HepG2 (cell line): Measurements from ENCODE around the gene WDR20. TPM values are rescaled to one million over a fixed set of nuclear protein-coding genes. Genes with fewer than 3 reads are reported as not detected.

ENCODE experiments used
- ATAC-seq: fragments of 200-7000 bp; cut with Tn5 transposase; 3 replicates; pipeline ENCODE4 v1.9.1; 2020; ENCODE audit warnings: mild to moderate bottlenecking, moderate library complexity
- BruUV-seq: library from RNA; stranded (reverse); fragments of 400-500 nt; replicated peaks from 2 replicates; lab custom pipeline; 2021; lab: Mats Ljungman, UMichigan
- CTCF ChIA-PET: fragments of 300-600 bp; formaldehyde crosslinking; extraction: SDS; loops from one replicate; lab custom pipeline; 2021; ENCODE audit warnings: low total read pairs, inconsistent platforms, low intra/inter-chr PET ratio; lab: Yijun Ruan, JAX
- POLR2A ChIA-PET: fragments of 350-600 bp; sonication (Branson Sonifier 250); formaldehyde crosslinking; loops from one replicate; lab custom pipeline; 2020; ENCODE audit warnings: antibody characterized with exemption, inconsistent platforms; lab: Yijun Ruan, JAX
- DNase-seq: peaks from one replicate; pipeline ENCODE4 v3.0.0-alpha.2; 2015; ENCODE audit warnings: low spot score
- FAIRE-seq: peaks from 3 replicates; lab custom pipeline; 2011; peaks lifted over from hg19 to GRCh38; lab: Jason Lieb, UNC
- H2AFZ ChIP-seq: one replicate; pipeline ENCODE4 v1.6.1; 2011; ENCODE audit warnings: low read length, inconsistent platforms
- H3K27ac ChIP-seq: fragments of 300-600 bp; 3 replicates; pipeline ENCODE4 v1.8.0; 2011; ENCODE audit warnings: mixed run types, mild to moderate bottlenecking, mixed read lengths, low read length, inconsistent platforms; ENCODE audit not compliant: insufficient read depth; ENCODE audit errors: extremely low read length
- H3K27me3 ChIP-seq, 2 experiments: fragments of 200-600 bp in 1 of 2; 2 replicates in 1 of 2; 3 replicates in 1 of 2; pipeline versions ENCODE4 v1.6.0 to v1.8.0; 2011; ENCODE audit warnings: low read length in 2 of 2, mild to moderate bottlenecking in 2 of 2, moderate library complexity in 2 of 2, inconsistent platforms in 1 of 2; ENCODE audit not compliant: insufficient read depth in 2 of 2, control insufficient read depth in 1 of 2
- H3K36me3 ChIP-seq, 2 experiments: fragments of 200-600 bp in 1 of 2; replicated peaks in 1 of 2; 2 replicates in 1 of 2; 3 replicates in 1 of 2; pipeline versions ENCODE4 v1.5.1 to v1.8.0; 2011; ENCODE audit warnings: low read length in 2 of 2, inconsistent platforms in 1 of 2; ENCODE audit not compliant: insufficient read depth in 2 of 2, control insufficient read depth in 1 of 2
- H3K4me1 ChIP-seq: 2 replicates; pipeline ENCODE4 v1.5.1; 2012; ENCODE audit warnings: low read length, inconsistent platforms; ENCODE audit not compliant: insufficient read depth
- H3K4me2 ChIP-seq: 2 replicates; pipeline ENCODE4 v1.6.0; 2011; ENCODE audit warnings: low read depth, low read length, inconsistent platforms
- H3K4me3 ChIP-seq, 3 experiments: fragments of 200-600 bp in 1 of 3; sonication (generic), shearing (Covaris generic) in 1 of 3; replicated peaks in 1 of 3; 2 replicates each; pipeline ENCODE4 v1.5.1; 2011 to 2016; ENCODE audit warnings: low read length in 3 of 3, inconsistent platforms in 2 of 3, low read depth in 2 of 3, mild to moderate bottlenecking in 2 of 3, control low read depth in 1 of 3, mixed read lengths in 1 of 3; ENCODE audit not compliant: insufficient read depth in 1 of 3
- H3K79me2 ChIP-seq: one replicate; pipeline ENCODE4 v1.6.1; 2011; ENCODE audit warnings: low read length, inconsistent platforms; ENCODE audit not compliant: insufficient read depth
- H3K9ac ChIP-seq: 2 replicates; pipeline ENCODE4 v1.6.0; 2011; ENCODE audit warnings: mild to moderate bottlenecking, low read depth, low read length, inconsistent platforms; ENCODE audit not compliant: insufficient read depth
- H3K9me3 ChIP-seq: 2 replicates; pipeline ENCODE4 v1.5.1; 2012; ENCODE audit warnings: mild to moderate bottlenecking, low read length
- H4K20me1 ChIP-seq: 2 replicates; pipeline ENCODE4 v1.6.0; 2011; ENCODE audit warnings: inconsistent platforms, mild to moderate bottlenecking, low read length, moderate library complexity; ENCODE audit not compliant: insufficient read depth
- AGO2 ChIP-seq: fragments of 200-400 bp; formaldehyde crosslinking; optimal IDR thresholded peaks from 2 replicates; pipeline ENCODE3; 2017; ENCODE audit warnings: mild to moderate bottlenecking, low read depth, low read length, moderate library complexity
- NFE2L1 ChIP-seq: sonication (generic); formaldehyde crosslinking; IDR thresholded peaks from 2 replicates; pipeline ENCODE4 v1.4.0; 2020; ENCODE audit warnings: missing genetic modification reagents, mild to moderate bottlenecking, borderline replicate concordance
- ZNF780A ChIP-seq: sonication (generic); formaldehyde crosslinking; IDR thresholded peaks from 2 replicates; pipeline ENCODE4 v1.8.0; 2022; ENCODE audit warnings: mild to moderate bottlenecking, missing genetic modification reagents, moderate library complexity
- WGBS: methylation state at CpG from one replicate; pipeline ENCODE4 v1.1.6; 2017; ENCODE audit warnings: low lambda C conversion rate; 5-methylcytosine and 5-hydroxymethylcytosine counted together
- in situ Hi-C: cut with HindIII; loops from 2 replicates; pipeline ENCODE4 v1.10.0; 2017; ENCODE audit warnings: low pct_unique_long_range_greater_than_20kb; ENCODE audit not compliant: extremely low pct_ligation_motif_present
- intact Hi-C: fragments of 100-400 bp; cut with micrococcal nuclease; formaldehyde crosslinking; loops from one replicate; pipeline ENCODE4 v1.10.0; 2022; ENCODE audit not compliant: unreplicated experiment
- polyA plus RNA-seq, 8 experiments: library from polyadenylated mRNA; depleted of rRNA in 3 of 8; stranded (reverse) in 7 of 8; unstranded in 1 of 8; fragments of >200 nt; fragmentation: Illumina TruSeq in 4 of 8; extraction: Trizol in 4 of 8; gene quantifications; 2 replicates each; pipeline versions ENCODE4 v1.2.1 to v1.2.3, GENCODE V29; 2011 to 2016; ENCODE audit warnings: low read depth in 4 of 8, missing spikeins in 1 of 8, mixed read lengths in 1 of 8; ENCODE audit not compliant: insufficient read depth in 1 of 8
- total RNA-seq, 5 experiments: library from RNA; depleted of rRNA; stranded (reverse); fragments of >200 nt; fragmentation: Illumina TruSeq; extraction: Trizol; gene quantifications; 2 replicates each; pipeline ENCODE4 v1.2.3, GENCODE V29; 2016; ENCODE audit warnings: low read depth in 1 of 5
- TF ChIP-seq, protein P1 (sequence below): sonication (generic); formaldehyde crosslinking; IDR thresholded peaks from 2 replicates; pipeline ENCODE4 v1.5.0; 2020; ENCODE audit warnings: mild to moderate bottlenecking, missing genetic modification reagents, borderline replicate concordance

WDR20 gene
- total and polyA plus RNA-seq, 2 of the 13 experiments (the other 11 are each of a cell fraction or from before 2014, with no cell fraction given) = 10.4 to 23.2 TPM

DNA sequence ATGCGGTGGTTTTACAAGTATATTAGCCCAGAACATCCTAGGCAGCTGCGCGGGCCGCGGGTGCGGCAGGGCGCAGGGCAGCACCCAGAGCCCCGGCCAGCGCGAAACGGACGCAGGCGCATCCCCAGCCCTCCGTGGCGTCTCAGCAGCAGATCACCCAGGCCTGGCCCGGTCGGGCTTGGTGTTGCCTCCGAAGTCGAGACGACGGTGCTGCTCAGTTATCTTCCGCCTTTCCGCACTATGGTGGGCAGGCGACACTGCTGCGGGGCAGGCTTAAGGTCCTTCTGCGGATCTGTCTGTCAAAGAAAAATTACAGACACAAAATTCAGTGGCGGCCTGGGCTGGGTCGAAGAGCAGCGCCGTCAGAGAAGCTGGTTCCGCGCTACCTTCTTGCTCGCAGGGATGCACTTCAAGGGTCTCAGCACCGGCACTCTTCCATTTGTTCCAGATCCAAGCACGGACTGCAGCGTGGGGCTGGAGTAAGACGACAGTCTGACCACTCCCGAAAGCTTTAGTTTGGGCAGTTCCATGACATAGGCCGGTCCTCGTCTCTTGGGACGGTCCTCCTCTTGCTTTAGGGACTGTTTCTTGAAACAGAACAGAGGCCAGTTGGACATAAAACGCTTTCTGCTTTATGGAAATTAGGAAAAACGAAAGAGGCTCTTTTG, 89.5 kb downstream of the WDR20 start:
- in situ Hi-C loops = no loop called here
- H3K79me2 ChIP-seq = no peaks in the 10 kb centered on the region
- H3K4me3 ChIP-seq = no peak overlapping the region
- CTCF ChIA-PET = no interaction called here
- peaks cover 4% of the 10 kb centered on the region; the same call in 1 of the 2 replicates for H3K4me1 ChIP-seq
- no peak overlapping the region for H2AFZ ChIP-seq
- TF ChIP-seq ZNF780A (CRISPR knock-in tag) = no peak
- TF ChIP-seq AGO2 = peak; percentile 40
- TF ChIP-seq, protein P1, sequence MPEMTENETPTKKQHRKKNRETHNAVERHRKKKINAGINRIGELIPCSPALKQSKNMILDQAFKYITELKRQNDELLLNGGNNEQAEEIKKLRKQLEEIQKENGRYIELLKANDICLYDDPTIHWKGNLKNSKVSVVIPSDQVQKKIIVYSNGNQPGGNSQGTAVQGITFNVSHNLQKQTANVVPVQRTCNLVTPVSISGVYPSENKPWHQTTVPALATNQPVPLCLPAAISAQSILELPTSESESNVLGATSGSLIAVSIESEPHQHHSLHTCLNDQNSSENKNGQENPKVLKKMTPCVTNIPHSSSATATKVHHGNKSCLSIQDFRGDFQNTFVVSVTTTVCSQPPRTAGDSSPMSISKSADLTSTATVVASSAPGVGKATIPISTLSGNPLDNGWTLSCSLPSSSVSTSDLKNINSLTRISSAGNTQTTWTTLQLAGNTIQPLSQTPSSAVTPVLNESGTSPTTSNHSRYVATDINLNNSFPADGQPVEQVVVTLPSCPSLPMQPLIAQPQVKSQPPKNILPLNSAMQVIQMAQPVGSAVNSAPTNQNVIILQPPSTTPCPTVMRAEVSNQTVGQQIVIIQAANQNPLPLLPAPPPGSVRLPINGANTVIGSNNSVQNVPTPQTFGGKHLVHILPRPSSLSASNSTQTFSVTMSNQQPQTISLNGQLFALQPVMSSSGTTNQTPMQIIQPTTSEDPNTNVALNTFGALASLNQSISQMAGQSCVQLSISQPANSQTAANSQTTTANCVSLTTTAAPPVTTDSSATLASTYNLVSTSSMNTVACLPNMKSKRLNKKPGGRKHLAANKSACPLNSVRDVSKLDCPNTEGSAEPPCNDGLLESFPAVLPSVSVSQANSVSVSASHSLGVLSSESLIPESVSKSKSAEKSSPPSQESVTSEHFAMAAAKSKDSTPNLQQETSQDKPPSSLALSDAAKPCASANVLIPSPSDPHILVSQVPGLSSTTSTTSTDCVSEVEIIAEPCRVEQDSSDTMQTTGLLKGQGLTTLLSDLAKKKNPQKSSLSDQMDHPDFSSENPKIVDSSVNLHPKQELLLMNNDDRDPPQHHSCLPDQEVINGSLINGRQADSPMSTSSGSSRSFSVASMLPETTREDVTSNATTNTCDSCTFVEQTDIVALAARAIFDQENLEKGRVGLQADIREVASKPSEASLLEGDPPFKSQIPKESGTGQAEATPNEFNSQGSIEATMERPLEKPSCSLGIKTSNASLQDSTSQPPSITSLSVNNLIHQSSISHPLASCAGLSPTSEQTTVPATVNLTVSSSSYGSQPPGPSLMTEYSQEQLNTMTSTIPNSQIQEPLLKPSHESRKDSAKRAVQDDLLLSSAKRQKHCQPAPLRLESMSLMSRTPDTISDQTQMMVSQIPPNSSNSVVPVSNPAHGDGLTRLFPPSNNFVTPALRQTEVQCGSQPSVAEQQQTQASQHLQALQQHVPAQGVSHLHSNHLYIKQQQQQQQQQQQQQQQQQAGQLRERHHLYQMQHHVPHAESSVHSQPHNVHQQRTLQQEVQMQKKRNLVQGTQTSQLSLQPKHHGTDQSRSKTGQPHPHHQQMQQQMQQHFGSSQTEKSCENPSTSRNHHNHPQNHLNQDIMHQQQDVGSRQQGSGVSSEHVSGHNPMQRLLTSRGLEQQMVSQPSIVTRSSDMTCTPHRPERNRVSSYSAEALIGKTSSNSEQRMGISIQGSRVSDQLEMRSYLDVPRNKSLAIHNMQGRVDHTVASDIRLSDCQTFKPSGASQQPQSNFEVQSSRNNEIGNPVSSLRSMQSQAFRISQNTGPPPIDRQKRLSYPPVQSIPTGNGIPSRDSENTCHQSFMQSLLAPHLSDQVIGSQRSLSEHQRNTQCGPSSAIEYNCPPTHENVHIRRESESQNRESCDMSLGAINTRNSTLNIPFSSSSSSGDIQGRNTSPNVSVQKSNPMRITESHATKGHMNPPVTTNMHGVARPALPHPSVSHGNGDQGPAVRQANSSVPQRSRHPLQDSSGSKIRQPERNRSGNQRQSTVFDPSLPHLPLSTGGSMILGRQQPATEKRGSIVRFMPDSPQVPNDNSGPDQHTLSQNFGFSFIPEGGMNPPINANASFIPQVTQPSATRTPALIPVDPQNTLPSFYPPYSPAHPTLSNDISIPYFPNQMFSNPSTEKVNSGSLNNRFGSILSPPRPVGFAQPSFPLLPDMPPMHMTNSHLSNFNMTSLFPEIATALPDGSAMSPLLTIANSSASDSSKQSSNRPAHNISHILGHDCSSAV (CRISPR knock-in tag) = no peak
- no peak for TF ChIP-seq NFE2L1 (CRISPR knock-in tag)
- 97% methylated on average over 33 of the region's 43 CpGs for WGBS
- POLR2A ChIA-PET = no interaction called here
- no peak overlapping the region for H3K9ac ChIP-seq
- peaks cover 1 to 10% of the 10 kb centered on the region in 2 experiments; a peak in 2 of 5 replicates for H3K36me3 ChIP-seq
- no peak overlapping the region for H3K27ac ChIP-seq
- no peaks in the 10 kb centered on the region; a peak in 1 of 5 replicates for H3K27me3 ChIP-seq
- FAIRE-seq (no peak), ATAC-seq (no peak), DNase-seq (no peak)
- intact Hi-C loops = no loop called here
- no peaks in the 10 kb centered on the region for H4K20me1 ChIP-seq
- no peak overlapping the region for H3K4me2 ChIP-seq
- no TSS peak for BruUV-seq
- H3K9me3 ChIP-seq = no peaks in the 10 kb centered on the region
